Esophagus squamous epithelium (tissue), 5 donors: Measurements from ENCODE around the gene NKD1. TPM values are rescaled to one million over a fixed set of nuclear protein-coding genes. Genes with fewer than 3 reads are reported as not detected.

Source experiments
- DNase-seq: peaks from one replicate; lab custom pipeline; 2025; lab: John Stamatoyannopoulos, UW
- H3K27ac ChIP-seq, 4 donors: fragments of 200-600 bp; sonication (generic); one replicate each; pipeline ENCODE4 v1.5.1; 2016 to 2019; ENCODE audit warnings: mild to moderate bottlenecking in 1 of 4
- H3K27me3 ChIP-seq, 4 donors: fragments of 200-600 bp; sonication (generic); 1 replicate in 3 of 4; 2 replicates in 1 of 4; pipeline versions ENCODE4 v1.5.1 to v1.6.0; 2017 to 2021; ENCODE audit warnings: antibody characterized with exemption in 1 of 4
- H3K36me3 ChIP-seq, 3 donors: fragments of 200-600 bp; sonication (generic); one replicate each; pipeline ENCODE4 v1.5.1; 2016 to 2019
- H3K4me1 ChIP-seq, 3 donors: fragments of 200-600 bp; sonication (generic); one replicate each; pipeline ENCODE4 v1.5.1; 2017 to 2019
- H3K4me3 ChIP-seq, 4 donors: fragments of 200-600 bp; sonication (generic); 1 replicate in 3 of 4; 2 replicates in 1 of 4; pipeline ENCODE4 v1.5.1; 2016 to 2019; ENCODE audit warnings: mild to moderate bottlenecking in 2 of 4, moderate library complexity in 1 of 4
- H3K9me3 ChIP-seq, 3 donors: fragments of 200-600 bp; sonication (generic); one replicate each; pipeline ENCODE4 v1.5.1; 2016 to 2019
- POLR2A ChIP-seq, 4 donors: fragments of 450-650 bp; IDR thresholded peaks; one replicate each; pipeline ENCODE4 v1.6.1; 2017; ENCODE audit warnings: antibody characterized with exemption in 4 of 4, mild to moderate bottlenecking in 4 of 4, moderate library complexity in 3 of 4
- WGBS, 2 donors: methylation state at CpG; one replicate each; pipeline ENCODE4 v1.1.5; 2018; 5-methylcytosine and 5-hydroxymethylcytosine counted together
- intact Hi-C: fragments of 100-400 bp; cut with DNase I; formaldehyde crosslinking; loops from one replicate; pipeline ENCODE4 v1.15.0; 2022
- total RNA-seq, 4 donors: library from RNA; depleted of rRNA; stranded (reverse); fragments of >200 nt; gene quantifications; one replicate each; pipeline ENCODE4 v1.1.0, GENCODE V29; 2016
- TF ChIP-seq, protein P1 (sequence below), 6 experiments: fragments of 450-650 bp in 4 of 6; fragments of 200-600 bp in 2 of 6; sonication (generic) in 2 of 6; IDR thresholded peaks; one replicate each; pipeline ENCODE4 v1.5.1; 2016 to 2019; ENCODE audit warnings: antibody characterized with exemption in 6 of 6, mild to moderate bottlenecking in 4 of 6, moderate library complexity in 4 of 6
- donor health status: DM: yes; HTN: yes; CAD: no.

The NKD1 gene
- total RNA-seq, 4 donors from 2014 or later, result 1.1 to 10.5 (median 3.1) TPM

- H3K4me1 ChIP-seq, result peaks cover 51 to 80% (median 51%) of the 10 kb centered on the region in 3 donors
These were observed 147.9 kb downstream of the NKD1 start for GRCh38 chr16:50696126-50696525.

DNA sequence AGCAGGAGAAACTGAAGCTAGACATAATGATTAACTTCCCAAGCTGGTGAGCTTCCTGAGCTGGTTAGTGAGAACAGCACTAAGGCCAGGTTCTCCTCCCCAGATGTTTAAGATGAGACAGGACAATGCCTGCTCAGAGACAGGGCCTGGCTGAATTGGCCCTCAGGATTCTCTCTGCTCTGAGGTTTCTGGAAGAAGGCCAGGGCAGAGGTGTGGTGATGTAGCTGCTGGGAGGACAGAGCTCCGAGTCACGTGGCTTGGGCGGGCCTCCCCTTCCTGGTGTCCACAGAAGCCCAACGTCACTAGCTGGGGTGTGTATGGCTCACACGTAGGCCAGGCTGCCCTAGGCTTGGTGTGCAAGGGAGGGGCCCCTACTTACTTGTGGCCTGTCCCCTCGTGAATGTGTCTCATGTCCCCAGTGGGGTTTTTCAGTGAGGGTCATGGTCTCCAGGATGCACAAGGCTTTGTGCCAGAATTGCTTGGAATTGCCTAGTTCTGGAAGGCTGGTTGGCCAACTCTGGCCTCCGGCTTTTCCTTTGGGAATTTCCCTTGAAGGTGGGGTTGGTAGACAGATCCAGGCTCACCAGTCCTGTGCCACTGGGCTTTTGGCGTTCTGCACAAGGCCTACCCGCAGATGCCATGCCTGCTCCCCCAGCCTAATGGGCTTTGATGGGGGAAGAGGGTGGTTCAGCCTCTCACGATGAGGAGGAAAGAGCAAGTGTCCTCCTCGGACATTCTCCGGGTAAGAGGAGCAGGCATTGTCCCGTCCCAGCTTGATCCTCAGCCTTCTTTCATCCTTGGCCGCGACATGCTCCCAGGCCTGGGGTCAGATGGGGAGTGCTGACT is 148.6 kb downstream of the NKD1 start:
- 0 to 88% methylated on average over 2 to 7 of the region's 15 CpGs for WGBS, 2 donors
- DNase-seq, result peak; percentile 55
- peaks cover 51 to 80% (median 51%) of the 10 kb centered on the region in 3 donors for H3K4me1 ChIP-seq
- H3K4me3 ChIP-seq, result peak overlapping the region in 1 of 4 donors; percentile 62
- TF ChIP-seq, protein P1, sequence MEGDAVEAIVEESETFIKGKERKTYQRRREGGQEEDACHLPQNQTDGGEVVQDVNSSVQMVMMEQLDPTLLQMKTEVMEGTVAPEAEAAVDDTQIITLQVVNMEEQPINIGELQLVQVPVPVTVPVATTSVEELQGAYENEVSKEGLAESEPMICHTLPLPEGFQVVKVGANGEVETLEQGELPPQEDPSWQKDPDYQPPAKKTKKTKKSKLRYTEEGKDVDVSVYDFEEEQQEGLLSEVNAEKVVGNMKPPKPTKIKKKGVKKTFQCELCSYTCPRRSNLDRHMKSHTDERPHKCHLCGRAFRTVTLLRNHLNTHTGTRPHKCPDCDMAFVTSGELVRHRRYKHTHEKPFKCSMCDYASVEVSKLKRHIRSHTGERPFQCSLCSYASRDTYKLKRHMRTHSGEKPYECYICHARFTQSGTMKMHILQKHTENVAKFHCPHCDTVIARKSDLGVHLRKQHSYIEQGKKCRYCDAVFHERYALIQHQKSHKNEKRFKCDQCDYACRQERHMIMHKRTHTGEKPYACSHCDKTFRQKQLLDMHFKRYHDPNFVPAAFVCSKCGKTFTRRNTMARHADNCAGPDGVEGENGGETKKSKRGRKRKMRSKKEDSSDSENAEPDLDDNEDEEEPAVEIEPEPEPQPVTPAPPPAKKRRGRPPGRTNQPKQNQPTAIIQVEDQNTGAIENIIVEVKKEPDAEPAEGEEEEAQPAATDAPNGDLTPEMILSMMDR (IDR thresholded peaks at IDR 0.05), result no peak
- TF ChIP-seq POLR2A (IDR thresholded peaks at IDR 0.05), result peak in 1 of 4 donors; percentile 66
- peak overlapping the region; percentile 83 to 89 (median 88) for H3K27ac ChIP-seq
- H3K36me3 ChIP-seq, result peaks cover 0 to 6% (median 0%) of the 10 kb centered on the region in 3 donors
- H3K27me3 ChIP-seq, result no peaks in the 10 kb centered on the region
- intact Hi-C loops, result no loop called here
- no peaks in the 10 kb centered on the region for H3K9me3 ChIP-seq

More at GRCh38 chr16:50696126-50696525, 147.9 kb downstream of the NKD1 start:
- TF ChIP-seq, protein P1 (IDR thresholded peaks at IDR 0.05), result no peak
- TF ChIP-seq POLR2A (IDR thresholded peaks at IDR 0.05), result no peak
- H3K27me3 ChIP-seq, result no peaks in the 10 kb centered on the region
- peaks cover 0 to 3% (median 0%) of the 10 kb centered on the region in 3 donors for H3K36me3 ChIP-seq
- WGBS, 2 donors, result 53 to 70% methylated on average over 3 to 4 of the region's 5 CpGs
- no peaks in the 10 kb centered on the region for H3K9me3 ChIP-seq
- peak overlapping the region; percentile 83 to 89 (median 88) for H3K27ac ChIP-seq
- DNase-seq, result no peak
- peak overlapping the region in 1 of 4 donors; percentile 62 for H3K4me3 ChIP-seq
- intact Hi-C loops, result no loop called here

DNA sequence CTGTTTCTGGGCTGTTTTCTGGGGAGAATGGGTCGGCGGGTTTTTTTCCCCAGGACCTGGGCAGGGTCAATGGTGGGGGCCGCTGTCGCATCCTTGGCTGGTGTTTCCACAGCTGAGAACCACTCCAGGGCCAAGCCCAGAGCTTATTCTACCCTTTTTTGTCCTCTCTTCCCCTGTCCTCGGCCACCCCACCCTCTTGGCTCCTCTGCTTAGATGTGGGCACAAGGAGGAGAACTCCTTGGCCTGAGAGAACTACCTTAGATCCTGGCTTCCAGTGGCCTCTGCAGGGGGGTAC is 149.2 kb downstream of the NKD1 start:
- Histone ChIP-seq H3K4me1 (peaks cover 51 to 85% (median 51%) of the 10 kb centered on the region in 3 donors), H3K9me3 (no peaks in the 10 kb centered on the region), H3K27me3 (no peaks in the 10 kb centered on the region), H3K4me3 (peak overlapping the region in 3 of 4 donors; percentile 37 to 62 (median 38)), H3K27ac (peak overlapping the region; percentile 83 to 89 (median 88)), H3K36me3 (peaks cover 0 to 6% (median 0%) of the 10 kb centered on the region in 3 donors)
- no peak for DNase-seq
- no peak for TF ChIP-seq POLR2A (IDR thresholded peaks at IDR 0.05)
- TF ChIP-seq, protein P1 (IDR thresholded peaks at IDR 0.05), result no peak
- 90% methylated on average over 5 of the region's 5 CpGs; no CpG with 5 or more reads in 1 of the 2 donors for WGBS, 2 donors
- intact Hi-C loops, result no loop called here

- H3K9me3 ChIP-seq, result no peaks in the 10 kb centered on the region
- 19 to 44% methylated on average over 14 to 16 of the region's 19 CpGs for WGBS, 2 donors
- no peak for DNase-seq
- TF ChIP-seq POLR2A (IDR thresholded peaks at IDR 0.05), result no peak
- TF ChIP-seq, protein P1 (IDR thresholded peaks at IDR 0.05), result no peak
- peaks cover 51 to 84% (median 51%) of the 10 kb centered on the region in 3 donors for H3K4me1 ChIP-seq
- H3K4me3 ChIP-seq, result peak overlapping the region; percentile 15 to 62 (median 38)
- H3K27me3 ChIP-seq, result no peaks in the 10 kb centered on the region
- H3K27ac ChIP-seq, result peak overlapping the region; percentile 83 to 89 (median 88)
- intact Hi-C loops, result no loop called here
- H3K36me3 ChIP-seq, result peaks cover 0 to 6% (median 0%) of the 10 kb centered on the region in 3 donors
These were observed 149.9 kb downstream of the NKD1 start for GRCh38 chr16:50697881-50698767.

Other genes starting within 250 kb of the NKD1 start
- gene BRD7, start 179.4 kb upstream of the NKD1 start, total RNA-seq, result 10 to 100 TPM; 42.0 to 81.9 (median 51.4) TPM
- gene SNX20, start 132.9 kb downstream of the NKD1 start, total RNA-seq, result 1 to 10 TPM in 2 of 4 donors, under 1 TPM in 2; 0.38 to 2.9 (median 1.7) TPM
- 10 to 100 TPM; 10.5 to 28.1 (median 21.6) TPM for gene NOD2, start 145.2 kb downstream of the NKD1 start, total RNA-seq
- gene CYLD, start 193.7 kb downstream of the NKD1 start, total RNA-seq, result 10 to 100 TPM; 22.6 to 45.9 (median 36.0) TPM